ENCODE measurements around the gene LRRC74B. TPM values are rescaled to one million over a fixed set of nuclear protein-coding genes. Genes with fewer than 3 reads are reported as not detected.

The LRRC74B gene
- total RNA-seq, 1 donor from 2014 or later = not detected

DNA sequence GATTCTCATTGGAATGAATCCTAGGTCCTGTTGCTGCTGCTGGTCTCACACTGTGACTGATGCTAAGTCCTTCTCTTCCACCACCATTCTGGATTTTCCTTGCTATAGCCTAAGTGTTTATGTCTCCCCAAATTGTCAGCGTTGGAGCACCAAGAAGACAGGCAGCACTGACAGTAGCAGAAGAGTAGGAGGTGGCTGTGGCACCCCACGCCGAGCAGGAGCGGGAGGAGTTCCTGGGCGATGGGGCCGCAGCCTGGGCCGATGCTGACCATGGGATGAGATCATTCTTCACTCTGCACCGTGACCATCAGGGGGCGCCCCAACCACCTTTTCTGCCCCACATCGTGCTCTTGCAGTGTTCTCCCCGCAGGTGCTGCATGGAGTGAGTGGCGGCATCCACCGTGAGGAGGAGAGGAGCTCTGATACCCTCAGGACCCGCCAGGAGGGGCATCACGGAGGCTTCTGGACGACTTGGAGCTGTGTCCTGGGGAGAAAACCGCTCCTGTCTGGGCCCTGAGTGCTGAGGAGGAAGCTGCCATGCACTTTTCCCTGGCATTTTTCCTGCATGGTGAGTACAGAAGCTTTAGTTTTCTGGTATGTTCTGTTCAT lies 57.0 kb downstream of the LRRC74B start:
- FAIRE-seq (no peak), DNase-seq (ENCODE audit: low read depth) (peak; percentile 37)
- H3K36me3 ChIP-seq (ENCODE audit: control insufficient read depth, insufficient read depth, low read length) = no peaks in the 10 kb centered on the region
- H3K4me3 ChIP-seq (ENCODE audit: low read depth, low read length) = no peak overlapping the region
- H3K27me3 ChIP-seq (ENCODE audit: control insufficient read depth, insufficient read depth, low read length) = no peaks in the 10 kb centered on the region
- TF ChIP-seq, protein P1, sequence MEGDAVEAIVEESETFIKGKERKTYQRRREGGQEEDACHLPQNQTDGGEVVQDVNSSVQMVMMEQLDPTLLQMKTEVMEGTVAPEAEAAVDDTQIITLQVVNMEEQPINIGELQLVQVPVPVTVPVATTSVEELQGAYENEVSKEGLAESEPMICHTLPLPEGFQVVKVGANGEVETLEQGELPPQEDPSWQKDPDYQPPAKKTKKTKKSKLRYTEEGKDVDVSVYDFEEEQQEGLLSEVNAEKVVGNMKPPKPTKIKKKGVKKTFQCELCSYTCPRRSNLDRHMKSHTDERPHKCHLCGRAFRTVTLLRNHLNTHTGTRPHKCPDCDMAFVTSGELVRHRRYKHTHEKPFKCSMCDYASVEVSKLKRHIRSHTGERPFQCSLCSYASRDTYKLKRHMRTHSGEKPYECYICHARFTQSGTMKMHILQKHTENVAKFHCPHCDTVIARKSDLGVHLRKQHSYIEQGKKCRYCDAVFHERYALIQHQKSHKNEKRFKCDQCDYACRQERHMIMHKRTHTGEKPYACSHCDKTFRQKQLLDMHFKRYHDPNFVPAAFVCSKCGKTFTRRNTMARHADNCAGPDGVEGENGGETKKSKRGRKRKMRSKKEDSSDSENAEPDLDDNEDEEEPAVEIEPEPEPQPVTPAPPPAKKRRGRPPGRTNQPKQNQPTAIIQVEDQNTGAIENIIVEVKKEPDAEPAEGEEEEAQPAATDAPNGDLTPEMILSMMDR (IDR thresholded peaks at IDR 0.05; ENCODE audit: insufficient read depth, low read length, severe bottlenecking) = peak; percentile 89

DNA sequence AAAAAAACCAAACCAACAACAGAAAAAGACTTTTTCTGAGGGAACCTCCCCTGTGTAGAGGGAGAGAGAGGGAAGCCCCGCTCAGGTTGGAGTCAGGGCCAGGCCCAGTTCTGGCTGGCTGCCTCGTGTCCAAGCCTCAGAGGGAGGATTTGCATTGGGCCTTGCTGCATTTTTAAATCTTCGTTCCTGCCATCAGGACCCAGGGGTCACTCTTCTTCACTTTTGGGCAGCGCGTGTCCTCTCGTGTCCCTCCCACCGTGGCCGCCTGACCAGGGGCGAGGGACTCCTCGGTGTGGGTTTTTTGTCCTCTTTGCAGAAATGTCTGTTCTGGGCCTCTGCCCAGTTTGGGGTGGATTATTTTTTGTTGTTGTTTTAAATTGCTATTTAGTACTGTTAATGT lies 57.9 kb downstream of the LRRC74B start:
- TF ChIP-seq, protein P1 (IDR thresholded peaks at IDR 0.05; ENCODE audit: insufficient read depth, low read length, severe bottlenecking) = no peak
- DNase-seq (ENCODE audit: low read depth) = no peak
- Histone ChIP-seq H3K4me3 (ENCODE audit: low read depth, low read length) (no peak overlapping the region), H3K27me3 (ENCODE audit: control insufficient read depth, insufficient read depth, low read length) (no peaks in the 10 kb centered on the region), H3K36me3 (ENCODE audit: control insufficient read depth, insufficient read depth, low read length) (no peaks in the 10 kb centered on the region)
- FAIRE-seq = no peak

DNA sequence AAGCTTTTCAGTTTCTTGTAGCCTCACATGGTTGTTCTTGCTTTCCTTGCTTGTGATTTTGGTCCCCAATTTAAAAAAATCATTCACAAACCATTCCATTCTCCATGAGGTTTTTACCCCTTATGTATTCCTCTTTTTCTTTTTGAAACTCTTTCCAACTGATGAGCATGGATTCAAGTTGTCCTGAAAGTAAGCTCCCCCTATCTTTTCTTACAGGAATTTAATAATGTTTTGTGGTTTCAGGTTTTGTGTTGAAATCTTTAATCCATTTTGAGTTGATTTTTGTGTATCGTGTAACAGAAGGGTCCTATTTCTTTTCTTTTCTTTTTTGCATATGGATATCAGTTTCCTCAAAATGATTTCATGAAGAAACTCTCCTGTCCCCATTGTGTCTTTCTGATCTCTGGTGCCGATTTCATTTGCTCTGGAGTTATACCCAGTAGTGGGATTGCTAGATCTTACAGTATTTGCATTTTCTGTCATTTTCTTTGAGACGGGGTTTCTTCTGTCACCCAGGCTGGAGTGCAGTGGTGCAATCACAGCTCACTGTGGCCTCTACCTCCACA lies 58.5 kb downstream of the LRRC74B start:
- Histone ChIP-seq H3K4me3 (ENCODE audit: low read depth, low read length) (no peak overlapping the region), H3K36me3 (ENCODE audit: control insufficient read depth, insufficient read depth, low read length) (no peaks in the 10 kb centered on the region), H3K27me3 (ENCODE audit: control insufficient read depth, insufficient read depth, low read length) (no peaks in the 10 kb centered on the region)
- no peak for FAIRE-seq
- no peak for DNase-seq (ENCODE audit: low read depth)
- TF ChIP-seq, protein P1 (IDR thresholded peaks at IDR 0.05; ENCODE audit: insufficient read depth, low read length, severe bottlenecking) = no peak

DNA sequence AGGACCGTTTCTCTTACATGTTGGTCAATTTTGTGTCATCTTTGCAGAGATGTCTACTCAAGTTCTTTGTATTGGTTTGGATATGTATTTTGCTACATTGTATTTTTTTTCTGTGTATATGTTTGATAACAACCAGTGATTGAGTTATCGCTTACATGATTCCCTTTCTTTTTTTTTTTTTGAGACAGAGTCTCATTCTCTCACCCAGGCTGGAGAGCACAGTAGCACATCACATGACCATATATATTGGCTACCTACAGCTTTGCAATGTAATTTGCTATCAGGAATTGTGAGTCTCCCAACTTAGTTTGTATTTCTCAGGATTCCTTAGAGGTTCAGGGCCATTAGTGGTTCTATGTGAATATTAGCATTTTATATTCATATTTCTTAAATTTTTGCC lies 59.5 kb downstream of the LRRC74B start:
- Histone ChIP-seq H3K36me3 (ENCODE audit: control insufficient read depth, insufficient read depth, low read length) (no peaks in the 10 kb centered on the region), H3K4me3 (ENCODE audit: low read depth, low read length) (no peak overlapping the region), H3K27me3 (ENCODE audit: control insufficient read depth, insufficient read depth, low read length) (no peaks in the 10 kb centered on the region)
- TF ChIP-seq, protein P1 (IDR thresholded peaks at IDR 0.05; ENCODE audit: insufficient read depth, low read length, severe bottlenecking) = no peak
- DNase-seq (ENCODE audit: low read depth) = no peak
- no peak for FAIRE-seq

DNA sequence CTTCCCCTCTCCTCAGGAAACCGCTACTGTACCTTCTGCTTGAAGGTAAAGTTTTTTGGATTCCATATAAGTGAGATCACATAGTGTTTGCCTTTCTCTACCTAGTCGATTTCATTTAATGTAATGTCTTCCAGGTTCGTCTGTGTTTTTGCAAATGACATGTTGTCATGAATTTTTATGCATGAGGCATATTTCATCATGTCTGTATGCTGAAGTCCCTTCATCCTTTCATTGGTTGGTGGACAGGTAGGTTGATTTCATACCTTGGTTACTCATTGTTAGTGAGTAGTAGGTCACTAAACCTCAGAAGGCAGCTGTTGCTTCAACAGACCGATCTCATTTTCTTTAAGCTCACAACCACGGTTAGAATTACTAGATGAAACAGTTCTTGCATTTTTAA lies 60.3 kb downstream of the LRRC74B start:
- no peak for FAIRE-seq
- peak; percentile 84 for DNase-seq (ENCODE audit: low read depth)

More for the DNA sequence above, 60.3 kb downstream of the LRRC74B start:
- no peaks in the 10 kb centered on the region for H3K27me3 ChIP-seq (ENCODE audit: control insufficient read depth, insufficient read depth, low read length)
- no peaks in the 10 kb centered on the region for H3K36me3 ChIP-seq (ENCODE audit: control insufficient read depth, insufficient read depth, low read length)
- no peak overlapping the region for H3K4me3 ChIP-seq (ENCODE audit: low read depth, low read length)
- TF ChIP-seq, protein P1 (IDR thresholded peaks at IDR 0.05; ENCODE audit: insufficient read depth, low read length, severe bottlenecking) = no peak

Measured in bronchial epithelial cell (primary cell).